Lower leg skin (tissue), 3 donors: Measurements from ENCODE around the gene USP28.

Experiments
- POLR2A ChIP-seq, 2 donors: fragments of 450-650 bp; IDR thresholded peaks; one replicate each; pipeline ENCODE4 v1.6.1; 2016 to 2017; ENCODE audit warnings: antibody characterized with exemption in 2 of 2, mild to moderate bottlenecking in 1 of 2, moderate library complexity in 1 of 2
- TF ChIP-seq, protein P1 (sequence below), 3 donors: fragments of 450-650 bp; IDR thresholded peaks; one replicate each; pipeline ENCODE4 v1.5.1; 2016; ENCODE audit warnings: antibody characterized with exemption in 3 of 3, mild to moderate bottlenecking in 3 of 3, moderate library complexity in 2 of 3

DNA sequence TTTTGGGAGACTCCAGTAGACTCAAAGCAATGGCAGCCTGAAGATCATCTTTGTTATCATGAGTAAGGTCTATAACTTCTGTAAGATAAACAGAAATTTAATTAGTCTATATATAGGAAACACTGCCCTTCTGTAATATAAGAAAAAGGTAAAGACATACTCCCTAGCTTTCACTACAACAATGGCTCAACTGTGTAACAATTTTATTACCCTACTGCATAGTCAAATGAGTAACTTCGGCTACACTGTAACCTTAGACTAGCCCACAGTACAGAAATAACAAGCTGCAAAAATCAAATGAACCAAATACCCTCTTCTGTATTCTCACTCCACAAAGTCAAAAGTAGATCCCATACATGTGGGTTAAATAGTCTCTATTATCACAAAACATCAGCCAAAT is 33.7 kb downstream of the USP28 start:
- TF ChIP-seq, protein P1, sequence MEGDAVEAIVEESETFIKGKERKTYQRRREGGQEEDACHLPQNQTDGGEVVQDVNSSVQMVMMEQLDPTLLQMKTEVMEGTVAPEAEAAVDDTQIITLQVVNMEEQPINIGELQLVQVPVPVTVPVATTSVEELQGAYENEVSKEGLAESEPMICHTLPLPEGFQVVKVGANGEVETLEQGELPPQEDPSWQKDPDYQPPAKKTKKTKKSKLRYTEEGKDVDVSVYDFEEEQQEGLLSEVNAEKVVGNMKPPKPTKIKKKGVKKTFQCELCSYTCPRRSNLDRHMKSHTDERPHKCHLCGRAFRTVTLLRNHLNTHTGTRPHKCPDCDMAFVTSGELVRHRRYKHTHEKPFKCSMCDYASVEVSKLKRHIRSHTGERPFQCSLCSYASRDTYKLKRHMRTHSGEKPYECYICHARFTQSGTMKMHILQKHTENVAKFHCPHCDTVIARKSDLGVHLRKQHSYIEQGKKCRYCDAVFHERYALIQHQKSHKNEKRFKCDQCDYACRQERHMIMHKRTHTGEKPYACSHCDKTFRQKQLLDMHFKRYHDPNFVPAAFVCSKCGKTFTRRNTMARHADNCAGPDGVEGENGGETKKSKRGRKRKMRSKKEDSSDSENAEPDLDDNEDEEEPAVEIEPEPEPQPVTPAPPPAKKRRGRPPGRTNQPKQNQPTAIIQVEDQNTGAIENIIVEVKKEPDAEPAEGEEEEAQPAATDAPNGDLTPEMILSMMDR (IDR thresholded peaks at IDR 0.05): no peak
- TF ChIP-seq POLR2A (IDR thresholded peaks at IDR 0.05): no peak
